OCI-LY1 (cell line): ENCODE data around the gene NRIP1.

Experiments
- EZH2 ChIP-seq: fragments of 200-600 bp; sonication (generic), shearing (Covaris generic); IDR thresholded peaks from 2 replicates; pipeline ENCODE4 v1.8.0; 2017; ENCODE audit warnings: borderline replicate concordance, mixed run types, mild to moderate bottlenecking, antibody characterized with exemption, low read length, moderate library complexity, mixed read lengths
- TF ChIP-seq, protein P1 (sequence below): fragments of 200-600 bp; sonication (generic), shearing (Covaris generic); IDR thresholded peaks from 2 replicates; pipeline ENCODE4 v1.5.1; 2017; ENCODE audit warnings: mild to moderate bottlenecking, antibody characterized with exemption, low read length, moderate library complexity, mixed read lengths

- TF ChIP-seq, protein P1, sequence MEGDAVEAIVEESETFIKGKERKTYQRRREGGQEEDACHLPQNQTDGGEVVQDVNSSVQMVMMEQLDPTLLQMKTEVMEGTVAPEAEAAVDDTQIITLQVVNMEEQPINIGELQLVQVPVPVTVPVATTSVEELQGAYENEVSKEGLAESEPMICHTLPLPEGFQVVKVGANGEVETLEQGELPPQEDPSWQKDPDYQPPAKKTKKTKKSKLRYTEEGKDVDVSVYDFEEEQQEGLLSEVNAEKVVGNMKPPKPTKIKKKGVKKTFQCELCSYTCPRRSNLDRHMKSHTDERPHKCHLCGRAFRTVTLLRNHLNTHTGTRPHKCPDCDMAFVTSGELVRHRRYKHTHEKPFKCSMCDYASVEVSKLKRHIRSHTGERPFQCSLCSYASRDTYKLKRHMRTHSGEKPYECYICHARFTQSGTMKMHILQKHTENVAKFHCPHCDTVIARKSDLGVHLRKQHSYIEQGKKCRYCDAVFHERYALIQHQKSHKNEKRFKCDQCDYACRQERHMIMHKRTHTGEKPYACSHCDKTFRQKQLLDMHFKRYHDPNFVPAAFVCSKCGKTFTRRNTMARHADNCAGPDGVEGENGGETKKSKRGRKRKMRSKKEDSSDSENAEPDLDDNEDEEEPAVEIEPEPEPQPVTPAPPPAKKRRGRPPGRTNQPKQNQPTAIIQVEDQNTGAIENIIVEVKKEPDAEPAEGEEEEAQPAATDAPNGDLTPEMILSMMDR: no peak
- no peak for TF ChIP-seq EZH2
Measured at GRCh38 chr21:15054606-15055239, 10.1 kb downstream of the NRIP1 start.
